Measurements from ENCODE around the gene RAB11FIP4. TPM values are rescaled to one million over a fixed set of nuclear protein-coding genes. Genes with fewer than 3 reads are reported as not detected.

The RAB11FIP4 gene
- total and polyA plus RNA-seq, 4 donors: 1.5 to 16.0 (median 3.3) TPM

- TF ChIP-seq ZBTB33 (IDR thresholded peaks at IDR 0.05) (no peak), CTCF (IDR thresholded peaks at IDR 0.05; ENCODE audit: low read depth, low read length, missing input control) (no peak), GABPA (IDR thresholded peaks at IDR 0.05 in 1 of 2, conservative IDR thresholded peaks at IDR 0.05 in 1 of 2) (no peak), EGR1 (IDR thresholded peaks at IDR 0.05; ENCODE audit: low read depth in 2 of 2) (no peak), FOXA2 (IDR thresholded peaks at IDR 0.05) (no peak), FOXA1 (IDR thresholded peaks at IDR 0.05) (no peak)
These were observed 183.0 kb downstream of the RAB11FIP4 start (continued) for GRCh38 chr17:31574458-31574857.

- H3K27ac ChIP-seq (ENCODE audit: low read depth in 1 of 2, low read length in 2 of 2): no peak overlapping the region
- TF ChIP-seq EGR1 (IDR thresholded peaks at IDR 0.05; ENCODE audit: low read depth in 2 of 2) (no peak), ZBTB33 (IDR thresholded peaks at IDR 0.05) (no peak), NR2F2 (IDR thresholded peaks at IDR 0.05) (no peak)
- no peak for DNase-seq (ENCODE audit: low spot score)
These were observed 183.6 kb downstream of the RAB11FIP4 start for GRCh38 chr17:31575043-31575442.

GRCh38 chr17:31579265-31579664, 187.8 kb downstream of the RAB11FIP4 start:
- peaks cover 0 to 10% (median 3%) of the 10 kb centered on the region in 4 donors for H3K4me1 ChIP-seq (ENCODE audit: control insufficient read depth in 4 of 4, insufficient read depth in 4 of 4, low read length in 3 of 4)
- WGBS: 78% methylated on average over 4 of the region's 4 CpGs
- TF ChIP-seq HNF4G (IDR thresholded peaks at IDR 0.05) (no peak), REST (IDR thresholded peaks at IDR 0.05) (no peak), EGR1 (IDR thresholded peaks at IDR 0.05; ENCODE audit: low read depth in 2 of 2) (no peak), RAD21 (IDR thresholded peaks at IDR 0.05) (no peak), FOXA1 (IDR thresholded peaks at IDR 0.05) (no peak), JUND (IDR thresholded peaks at IDR 0.05) (no peak), MAX (IDR thresholded peaks at IDR 0.05) (no peak), RXRA (IDR thresholded peaks at IDR 0.05) (no peak), CTCF (IDR thresholded peaks at IDR 0.05; ENCODE audit: low read depth, low read length, missing input control) (no peak), HNF4A (conservative IDR thresholded peaks at IDR 0.05) (no peak), YY1 (IDR thresholded peaks at IDR 0.05) (no peak), ZBTB33 (IDR thresholded peaks at IDR 0.05) (no peak)

More at GRCh38 chr17:31575043-31575442, 183.6 kb downstream of the RAB11FIP4 start:
- H3K27me3 ChIP-seq (ENCODE audit: control insufficient read depth in 4 of 4, insufficient read depth in 4 of 4, low read length in 3 of 4): no peaks in the 10 kb centered on the region
- peaks cover 0 to 10% (median 1%) of the 10 kb centered on the region in 4 donors for H3K36me3 ChIP-seq (ENCODE audit: control insufficient read depth in 4 of 4, insufficient read depth in 3 of 4, low read depth in 1 of 4, low read length in 3 of 4)
- peaks cover 0 to 16% (median 10%) of the 10 kb centered on the region in 4 donors for H3K4me1 ChIP-seq (ENCODE audit: control insufficient read depth in 4 of 4, insufficient read depth in 4 of 4, low read length in 3 of 4)
- no peaks in the 10 kb centered on the region for H3K9me3 ChIP-seq (ENCODE audit: control insufficient read depth in 4 of 4, low read length in 3 of 4)
- no peak overlapping the region for H3K9ac ChIP-seq (ENCODE audit: low read depth in 1 of 2, low read length in 2 of 2)
- WGBS: 90% methylated on average over 13 of the region's 13 CpGs
- H3K4me3 ChIP-seq (ENCODE audit: low read depth in 1 of 3, low read length in 3 of 3): no peak overlapping the region

More at GRCh38 chr17:31579265-31579664, 187.8 kb downstream of the RAB11FIP4 start:
- H3K27ac ChIP-seq (ENCODE audit: low read depth in 1 of 2, low read length in 2 of 2): no peak overlapping the region
- H3K4me3 ChIP-seq (ENCODE audit: low read depth in 1 of 3, low read length in 3 of 3): no peak overlapping the region
- H3K9me3 ChIP-seq (ENCODE audit: control insufficient read depth in 4 of 4, low read length in 3 of 4): no peaks in the 10 kb centered on the region
- no peak for DNase-seq (ENCODE audit: low spot score)
- no peaks in the 10 kb centered on the region for H3K27me3 ChIP-seq (ENCODE audit: control insufficient read depth in 4 of 4, insufficient read depth in 4 of 4, low read length in 3 of 4)
- no peak overlapping the region for H3K9ac ChIP-seq (ENCODE audit: low read depth in 1 of 2, low read length in 2 of 2)
- H3K36me3 ChIP-seq (ENCODE audit: control insufficient read depth in 4 of 4, insufficient read depth in 3 of 4, low read depth in 1 of 4, low read length in 3 of 4): peaks cover 0 to 7% (median 1%) of the 10 kb centered on the region in 4 donors

Measured in liver (tissue), 9 donors.